MV-4-11 (cell line): ENCODE measurements around the gene DGCR6.
"Not testable (repeated sequence)": the region's sequence is repeated elsewhere in the genome, so short reads cannot be mapped to it uniquely, and the experiment has no call there.

Source experiments
- DNase-seq: peaks from one replicate; lab custom pipeline; 2025; lab: John Stamatoyannopoulos, UW

The DGCR6 gene

GRCh38 chr22:18960166-18960820 lies 54.2 kb downstream of the DGCR6 start:
- DNase-seq = not testable (repeated sequence)

- DNase-seq = not testable (repeated sequence)
Measured at GRCh38 chr22:18961201-18961600, 55.1 kb downstream of the DGCR6 start.
